ENCODE measurements around the gene NDUFS2. TPM values are rescaled to one million over a fixed set of nuclear protein-coding genes. Genes with fewer than 3 reads are reported as not detected.
"Not testable (repeated sequence)": the region's sequence is repeated elsewhere in the genome, so short reads cannot be mapped to it uniquely, and the experiment has no call there.

The NDUFS2 gene
- total RNA-seq, 6 donors from 2014 or later: 65.7 to 194 (median 84.4) TPM

DNA sequence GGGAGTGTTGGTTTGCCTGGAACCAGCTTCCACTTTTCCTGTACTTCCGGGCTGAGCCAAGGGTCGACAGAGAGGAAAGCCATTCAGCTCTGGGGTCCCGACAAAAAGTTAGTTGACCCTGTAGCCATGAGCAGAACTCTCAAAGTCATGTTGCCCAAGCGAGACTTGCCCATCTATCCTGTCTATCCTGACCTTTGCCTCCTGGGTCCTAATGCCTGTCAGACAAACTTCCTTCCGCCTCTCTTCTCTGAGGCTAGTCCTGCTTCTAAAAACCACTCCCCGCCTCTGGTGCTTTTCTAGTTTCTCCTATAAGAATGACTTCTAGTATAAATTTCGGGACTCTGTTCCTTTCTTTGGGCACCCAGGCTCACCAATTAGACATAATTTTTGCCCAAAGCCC, 48.7 kb downstream of the NDUFS2 start:
- DNase-seq (no peak), ATAC-seq (ENCODE audit: low FRiP score in 2 of 2) (no peak)
- TF ChIP-seq, protein P1, sequence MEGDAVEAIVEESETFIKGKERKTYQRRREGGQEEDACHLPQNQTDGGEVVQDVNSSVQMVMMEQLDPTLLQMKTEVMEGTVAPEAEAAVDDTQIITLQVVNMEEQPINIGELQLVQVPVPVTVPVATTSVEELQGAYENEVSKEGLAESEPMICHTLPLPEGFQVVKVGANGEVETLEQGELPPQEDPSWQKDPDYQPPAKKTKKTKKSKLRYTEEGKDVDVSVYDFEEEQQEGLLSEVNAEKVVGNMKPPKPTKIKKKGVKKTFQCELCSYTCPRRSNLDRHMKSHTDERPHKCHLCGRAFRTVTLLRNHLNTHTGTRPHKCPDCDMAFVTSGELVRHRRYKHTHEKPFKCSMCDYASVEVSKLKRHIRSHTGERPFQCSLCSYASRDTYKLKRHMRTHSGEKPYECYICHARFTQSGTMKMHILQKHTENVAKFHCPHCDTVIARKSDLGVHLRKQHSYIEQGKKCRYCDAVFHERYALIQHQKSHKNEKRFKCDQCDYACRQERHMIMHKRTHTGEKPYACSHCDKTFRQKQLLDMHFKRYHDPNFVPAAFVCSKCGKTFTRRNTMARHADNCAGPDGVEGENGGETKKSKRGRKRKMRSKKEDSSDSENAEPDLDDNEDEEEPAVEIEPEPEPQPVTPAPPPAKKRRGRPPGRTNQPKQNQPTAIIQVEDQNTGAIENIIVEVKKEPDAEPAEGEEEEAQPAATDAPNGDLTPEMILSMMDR (IDR thresholded peaks at IDR 0.05): no peak
- TF ChIP-seq POLR2A (IDR thresholded peaks at IDR 0.05): no peak
- no peak for TF ChIP-seq POLR2AphosphoS5 (IDR thresholded peaks at IDR 0.05)
- WGBS, 2 donors: 73 to 88% methylated on average over 7 of the region's 7 CpGs
- no peak overlapping the region for H3K4me3 ChIP-seq
- no peak overlapping the region for H3K27ac ChIP-seq
- H3K36me3 ChIP-seq: no peaks in the 10 kb centered on the region
- H3K9me3 ChIP-seq: no peaks in the 10 kb centered on the region
- H3K27me3 ChIP-seq: no peaks in the 10 kb centered on the region
- H3K4me1 ChIP-seq: no peaks in the 10 kb centered on the region

DNA sequence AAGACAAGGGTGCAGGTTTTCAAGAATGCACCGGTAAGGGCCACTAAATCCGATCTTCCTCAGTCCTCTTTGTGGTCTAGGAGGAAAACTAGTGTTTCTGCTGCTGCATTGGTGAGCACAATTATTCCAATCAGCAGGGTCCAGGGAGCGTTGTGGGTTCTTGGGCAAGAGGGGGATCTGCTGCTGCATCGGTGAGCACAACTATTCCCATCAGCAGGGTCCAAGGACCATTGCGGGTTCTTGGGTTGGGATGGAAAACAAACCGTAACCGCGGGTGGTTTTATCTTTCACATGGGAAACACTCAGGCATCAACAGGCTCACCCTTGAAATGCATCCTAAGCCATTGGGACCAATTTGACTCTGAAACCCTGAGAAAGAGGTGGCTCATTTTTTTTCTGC, 49.4 kb downstream of the NDUFS2 start:
- H3K27me3 ChIP-seq: no peaks in the 10 kb centered on the region
- peaks cover 0 to 2% (median 0%) of the 10 kb centered on the region in 4 donors for H3K9me3 ChIP-seq
- ATAC-seq (ENCODE audit: low FRiP score in 2 of 2) (no peak), DNase-seq (no peak)
- no peaks in the 10 kb centered on the region for H3K4me1 ChIP-seq
- 89 to 92% methylated on average over 8 of the region's 8 CpGs for WGBS, 2 donors
- H3K27ac ChIP-seq: no peak overlapping the region
- TF ChIP-seq, protein P1 (IDR thresholded peaks at IDR 0.05): no peak
- TF ChIP-seq POLR2AphosphoS5 (IDR thresholded peaks at IDR 0.05): no peak
- TF ChIP-seq POLR2A (IDR thresholded peaks at IDR 0.05): no peak
- TF ChIP-seq EP300 (IDR thresholded peaks at IDR 0.05): no peak
- H3K36me3 ChIP-seq: no peaks in the 10 kb centered on the region
- no peak overlapping the region for H3K4me3 ChIP-seq

DNA sequence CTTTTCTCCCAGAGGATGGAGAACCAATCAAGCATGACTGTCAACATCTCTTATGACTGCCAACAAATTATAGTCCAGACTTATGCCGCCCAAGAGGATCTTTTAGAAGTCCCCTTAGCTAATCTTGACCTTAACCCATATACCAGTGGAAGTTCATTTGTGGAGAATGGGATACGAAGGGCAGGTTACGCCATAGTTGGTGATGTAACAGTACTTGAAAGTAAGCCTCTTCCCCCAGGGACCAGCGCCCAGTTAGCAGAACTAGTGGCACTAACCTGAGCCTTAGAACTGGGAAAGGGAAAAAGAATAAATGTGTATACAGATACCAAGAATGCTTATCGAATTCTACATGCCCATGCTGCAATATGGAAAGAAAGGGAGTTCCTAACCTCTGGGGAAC, 53.1 kb downstream of the NDUFS2 start:
- 48 to 63% methylated on average over 5 of the region's 5 CpGs for WGBS, 2 donors
- H3K36me3 ChIP-seq; ATAC-seq (ENCODE audit: low FRiP score in 2 of 2); H3K27ac ChIP-seq; H3K4me3 ChIP-seq: not testable (repeated sequence)
- H3K27me3 ChIP-seq: peaks cover 0 to 13% (median 3%) of the 10 kb centered on the region in 4 donors
- DNase-seq: peak in 1 of 2 donors; percentile 38
- TF ChIP-seq POLR2A (IDR thresholded peaks at IDR 0.05): peak in 1 of 4 donors; percentile 6
- peaks cover 5 to 15% (median 9%) of the 10 kb centered on the region in 4 donors for H3K4me1 ChIP-seq
- H3K9me3 ChIP-seq: peaks cover 0 to 12% (median 9%) of the 10 kb centered on the region in 4 donors

DNA sequence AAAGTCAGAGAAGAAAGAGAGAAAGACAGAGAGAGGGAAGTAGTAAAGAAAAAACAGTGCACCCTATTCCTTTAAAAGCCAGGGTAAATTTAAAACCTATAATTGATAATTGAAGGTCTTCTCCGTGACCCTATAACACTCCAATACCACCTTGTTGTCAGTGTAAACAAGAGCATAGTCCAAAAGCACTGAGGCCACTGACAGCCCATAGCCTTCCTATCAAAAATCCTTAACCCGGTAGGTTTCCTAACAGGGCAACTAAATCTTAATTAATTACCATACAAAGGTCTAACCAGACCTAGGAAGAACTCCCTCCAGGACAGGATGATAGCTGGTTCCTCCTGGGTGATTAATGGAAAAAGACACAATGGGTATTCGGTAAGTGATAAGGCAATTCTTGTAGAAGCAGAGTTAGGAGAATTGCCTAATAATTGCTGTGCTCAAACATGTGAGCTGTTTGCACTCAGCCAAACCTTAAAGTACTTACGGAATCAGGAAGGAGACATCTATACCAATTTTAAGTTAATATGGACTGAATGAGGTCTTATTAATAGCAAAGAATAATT, 53.9 kb downstream of the NDUFS2 start:
- peaks cover 0 to 13% (median 3%) of the 10 kb centered on the region in 4 donors for H3K27me3 ChIP-seq
- H3K27ac ChIP-seq: not testable (repeated sequence)

DNA sequence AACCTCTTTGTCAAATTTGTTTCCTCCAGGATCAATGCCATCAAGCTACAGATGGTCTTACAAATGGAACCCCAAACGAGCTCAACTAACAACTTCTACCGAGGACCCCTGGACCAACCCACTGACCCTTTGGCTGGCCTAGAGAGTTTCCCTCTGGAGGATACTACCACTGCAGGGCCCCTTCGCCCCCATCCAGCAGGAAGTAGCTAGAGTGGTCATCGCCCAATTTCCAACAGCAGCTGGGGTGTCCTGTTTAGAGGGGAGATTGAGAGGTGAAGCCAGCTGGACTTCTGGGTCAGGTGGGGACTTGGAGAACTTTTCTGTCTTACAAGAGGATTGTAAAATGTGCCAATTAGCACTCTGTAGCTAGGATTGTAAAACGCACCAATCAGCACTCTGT, 54.9 kb downstream of the NDUFS2 start:
- peaks cover 5 to 19% (median 9%) of the 10 kb centered on the region in 4 donors for H3K4me1 ChIP-seq
- not testable (repeated sequence) for ATAC-seq (ENCODE audit: low FRiP score in 2 of 2); DNase-seq; H3K36me3 ChIP-seq; H3K4me3 ChIP-seq
- 87 to 97% methylated on average over 5 of the region's 5 CpGs for WGBS, 2 donors
- peaks cover 0 to 12% (median 9%) of the 10 kb centered on the region in 4 donors for H3K9me3 ChIP-seq
- peaks cover 0 to 13% (median 3%) of the 10 kb centered on the region in 4 donors for H3K27me3 ChIP-seq
- peak overlapping the region in 1 of 4 donors; percentile 9 for H3K27ac ChIP-seq

More for the DNA sequence above, 53.9 kb downstream of the NDUFS2 start:
- H3K4me3 ChIP-seq; DNase-seq; H3K36me3 ChIP-seq; ATAC-seq (ENCODE audit: low FRiP score in 2 of 2): not testable (repeated sequence)
- WGBS, 2 donors: 69 to 70% methylated on average over 4 of the region's 4 CpGs
- peaks cover 0 to 12% (median 9%) of the 10 kb centered on the region in 4 donors for H3K9me3 ChIP-seq
- peaks cover 5 to 15% (median 9%) of the 10 kb centered on the region in 4 donors for H3K4me1 ChIP-seq

DNA sequence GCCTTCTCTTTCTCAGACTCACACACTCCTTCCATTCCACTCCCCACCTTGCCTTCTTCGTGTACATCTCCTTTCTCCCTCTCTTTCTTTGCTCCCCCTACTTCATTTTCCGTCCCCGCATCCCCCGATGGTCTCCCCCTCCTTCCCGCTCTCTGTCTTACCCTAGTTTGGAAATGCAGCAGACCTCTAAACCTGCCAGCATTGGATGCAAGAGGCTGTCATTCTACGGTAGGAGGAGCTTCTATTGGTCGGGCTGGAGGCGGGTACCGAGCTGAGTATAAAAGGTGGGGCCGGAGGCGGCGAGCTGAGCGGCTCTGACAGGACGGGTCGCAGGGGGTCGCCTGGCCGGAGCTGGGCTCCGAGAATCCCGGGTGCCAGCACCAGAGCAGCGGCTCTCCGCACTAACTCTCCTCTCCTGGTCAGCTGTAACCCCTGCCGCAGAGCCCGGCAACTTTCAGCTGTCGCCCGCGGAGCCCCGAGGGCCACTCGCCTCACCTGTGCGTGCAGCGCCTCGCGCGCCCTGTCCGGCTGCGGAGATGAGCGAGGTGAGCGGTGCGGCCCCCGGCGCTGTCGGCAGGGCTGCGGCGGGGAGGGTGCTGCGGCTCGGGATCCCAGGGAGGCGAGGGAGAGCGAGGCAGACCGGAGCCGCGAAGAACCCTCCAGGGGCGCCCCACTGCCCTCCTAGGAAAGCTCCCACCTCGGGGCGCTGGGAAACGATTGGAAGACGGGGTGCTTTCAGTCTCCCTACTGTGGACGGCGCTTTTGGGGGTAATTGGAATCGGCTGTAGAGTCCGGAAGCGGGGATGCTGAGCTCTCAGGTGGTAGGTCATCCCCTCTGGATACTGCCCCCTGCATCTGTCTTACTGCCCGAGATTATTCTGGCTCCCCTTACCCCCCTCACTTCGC, 56.5 kb downstream of the NDUFS2 start, which contains the start of gene PCP4L1:
TSS of gene PCP4L1 (plus strand) at position 307 of the 906 bp plus-strand sequence. CDS start at position 537, 230 bp downstream.
- no peaks in the 10 kb centered on the region for H3K36me3 ChIP-seq
- ATAC-seq (ENCODE audit: low FRiP score in 2 of 2) (peak; percentile 81 to 82), DNase-seq (peak; percentile 72 to 89)
- TF ChIP-seq POLR2AphosphoS5 (IDR thresholded peaks at IDR 0.05) (peak in 1 of 2 donors; percentile 17), EP300 (IDR thresholded peaks at IDR 0.05) (no peak), POLR2A (IDR thresholded peaks at IDR 0.05) (peak in 2 of 4 donors; percentile 28 to 59)
- TF ChIP-seq, protein P1 (IDR thresholded peaks at IDR 0.05): no peak
- H3K4me3 ChIP-seq: peak within 1 kb of the TSS in 3 of 4 donors; percentile 44 to 59 (median 44)
- WGBS, 2 donors: 3 to 4% methylated on average over 29 to 53 of the region's 62 CpGs
- H3K4me1 ChIP-seq: peaks cover 5 to 19% (median 9%) of the 10 kb centered on the region in 4 donors
- H3K27ac ChIP-seq: no peak within 1 kb of the TSS
- peaks cover 0 to 13% (median 3%) of the 10 kb centered on the region in 4 donors for H3K27me3 ChIP-seq
- H3K9me3 ChIP-seq: peaks cover 0 to 12% (median 9%) of the 10 kb centered on the region in 4 donors

Measured in upper lobe of left lung (tissue), 6 donors.